NCI-H510A treated with DMSO at 0.1 percent for 48 hours (cell line): ENCODE results near the gene CIT.

Experiments
- DNase-seq: peaks from one replicate; lab custom pipeline; 2025; lab: John Stamatoyannopoulos, UW

CIT gene

DNA sequence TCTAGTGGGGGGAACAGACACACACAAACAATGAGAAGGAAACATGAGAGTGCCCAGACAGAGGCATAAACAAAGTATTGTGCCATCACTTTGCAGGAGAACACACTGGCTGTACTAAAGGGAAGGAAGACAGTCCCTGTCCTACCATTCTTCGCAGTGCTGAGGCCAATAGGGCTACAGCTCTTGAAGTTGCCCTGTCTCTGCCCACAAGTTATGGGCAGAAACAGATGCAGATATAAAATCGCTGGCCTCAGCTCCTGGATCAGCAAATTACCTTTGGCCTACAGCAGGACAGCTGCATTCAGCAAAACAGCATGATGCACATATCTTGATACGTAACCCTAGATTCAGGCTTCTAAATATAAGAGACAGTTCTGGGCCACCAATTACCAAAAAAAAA, 232.2 kb downstream of the CIT start:
- DNase-seq, result no peak

DNA sequence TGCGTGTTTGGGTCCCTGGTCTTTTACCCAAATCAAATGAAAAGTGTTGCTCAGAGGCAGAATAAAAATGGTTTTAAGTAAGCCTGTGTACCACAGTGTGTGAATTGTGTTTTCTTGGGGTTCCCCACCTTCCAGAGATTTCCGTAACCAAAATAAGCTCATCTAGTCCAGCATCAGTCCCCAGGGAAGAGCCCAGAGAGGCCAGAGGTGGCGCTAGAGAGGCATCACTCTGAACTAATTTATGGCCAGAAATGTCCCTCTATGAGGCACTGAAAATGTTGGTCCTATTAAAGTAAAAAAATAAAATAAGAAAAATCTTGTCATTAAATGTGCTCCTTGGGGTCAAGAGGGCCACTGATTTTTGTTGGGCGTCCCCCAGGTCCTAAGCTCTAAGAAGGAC, 234.1 kb downstream of the CIT start:
- no peak for DNase-seq
